Measurements from ENCODE around the gene PCYT2. TPM values are rescaled to one million over a fixed set of nuclear protein-coding genes. Genes with fewer than 3 reads are reported as not detected.

The PCYT2 gene
- total RNA-seq, 1 donor from 2014 or later: 33.2 TPM

DNA sequence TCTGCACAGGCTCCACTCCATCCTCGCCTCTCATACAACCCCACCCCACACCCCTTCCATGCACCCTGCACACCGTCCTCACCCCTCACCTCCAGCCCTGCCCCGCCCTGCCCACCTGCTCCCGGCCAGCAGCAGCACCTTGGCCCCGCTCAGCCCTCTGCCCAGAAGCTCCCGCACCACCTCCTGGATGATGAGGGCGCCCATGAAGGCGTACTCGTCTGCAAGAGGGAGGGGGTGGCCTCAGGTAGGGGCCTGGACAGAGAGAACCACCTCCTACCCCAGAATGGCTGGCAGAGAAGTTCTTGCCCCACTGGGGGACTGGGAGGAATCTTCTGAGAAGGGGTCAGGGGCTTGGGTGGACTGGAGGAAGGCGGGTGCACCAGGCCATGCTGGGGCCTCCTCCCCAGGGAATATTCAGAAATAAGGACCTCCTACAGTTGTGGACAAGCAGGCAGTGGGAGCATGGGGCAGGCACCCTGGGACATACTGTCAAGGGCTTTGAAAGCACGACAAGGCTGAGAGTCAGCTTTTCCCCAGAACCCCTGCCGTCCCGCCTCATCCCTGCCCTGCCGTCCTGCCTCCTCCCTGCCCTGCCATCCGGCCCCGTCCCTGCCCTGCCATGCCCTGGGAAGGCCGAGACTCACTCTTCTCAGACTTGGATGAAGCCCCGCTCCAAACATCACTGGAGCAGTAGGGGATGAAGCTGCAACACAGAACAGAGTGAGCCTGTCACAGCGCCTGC, 46.7 kb upstream of the PCYT2 start:
- no peak overlapping the region for H3K4me3 Mint-ChIP-seq (ENCODE audit: unreplicated experiment)
- peaks cover 21% of the 10 kb centered on the region for H3K27me3 Mint-ChIP-seq (ENCODE audit: unreplicated experiment)
- no peak for DNase-seq (ENCODE audit: extremely low spot score, unreplicated experiment)
- no peak overlapping the region for H3K27ac Mint-ChIP-seq (ENCODE audit: unreplicated experiment)
- H3K4me1 Mint-ChIP-seq (ENCODE audit: unreplicated experiment): peaks cover 2% of the 10 kb centered on the region
- H3K36me3 Mint-ChIP-seq (ENCODE audit: unreplicated experiment): no peaks in the 10 kb centered on the region
- TF ChIP-seq, protein P1, sequence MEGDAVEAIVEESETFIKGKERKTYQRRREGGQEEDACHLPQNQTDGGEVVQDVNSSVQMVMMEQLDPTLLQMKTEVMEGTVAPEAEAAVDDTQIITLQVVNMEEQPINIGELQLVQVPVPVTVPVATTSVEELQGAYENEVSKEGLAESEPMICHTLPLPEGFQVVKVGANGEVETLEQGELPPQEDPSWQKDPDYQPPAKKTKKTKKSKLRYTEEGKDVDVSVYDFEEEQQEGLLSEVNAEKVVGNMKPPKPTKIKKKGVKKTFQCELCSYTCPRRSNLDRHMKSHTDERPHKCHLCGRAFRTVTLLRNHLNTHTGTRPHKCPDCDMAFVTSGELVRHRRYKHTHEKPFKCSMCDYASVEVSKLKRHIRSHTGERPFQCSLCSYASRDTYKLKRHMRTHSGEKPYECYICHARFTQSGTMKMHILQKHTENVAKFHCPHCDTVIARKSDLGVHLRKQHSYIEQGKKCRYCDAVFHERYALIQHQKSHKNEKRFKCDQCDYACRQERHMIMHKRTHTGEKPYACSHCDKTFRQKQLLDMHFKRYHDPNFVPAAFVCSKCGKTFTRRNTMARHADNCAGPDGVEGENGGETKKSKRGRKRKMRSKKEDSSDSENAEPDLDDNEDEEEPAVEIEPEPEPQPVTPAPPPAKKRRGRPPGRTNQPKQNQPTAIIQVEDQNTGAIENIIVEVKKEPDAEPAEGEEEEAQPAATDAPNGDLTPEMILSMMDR (IDR thresholded peaks at IDR 0.05): no peak
- H3K9me3 Mint-ChIP-seq (ENCODE audit: unreplicated experiment): no peaks in the 10 kb centered on the region

DNA sequence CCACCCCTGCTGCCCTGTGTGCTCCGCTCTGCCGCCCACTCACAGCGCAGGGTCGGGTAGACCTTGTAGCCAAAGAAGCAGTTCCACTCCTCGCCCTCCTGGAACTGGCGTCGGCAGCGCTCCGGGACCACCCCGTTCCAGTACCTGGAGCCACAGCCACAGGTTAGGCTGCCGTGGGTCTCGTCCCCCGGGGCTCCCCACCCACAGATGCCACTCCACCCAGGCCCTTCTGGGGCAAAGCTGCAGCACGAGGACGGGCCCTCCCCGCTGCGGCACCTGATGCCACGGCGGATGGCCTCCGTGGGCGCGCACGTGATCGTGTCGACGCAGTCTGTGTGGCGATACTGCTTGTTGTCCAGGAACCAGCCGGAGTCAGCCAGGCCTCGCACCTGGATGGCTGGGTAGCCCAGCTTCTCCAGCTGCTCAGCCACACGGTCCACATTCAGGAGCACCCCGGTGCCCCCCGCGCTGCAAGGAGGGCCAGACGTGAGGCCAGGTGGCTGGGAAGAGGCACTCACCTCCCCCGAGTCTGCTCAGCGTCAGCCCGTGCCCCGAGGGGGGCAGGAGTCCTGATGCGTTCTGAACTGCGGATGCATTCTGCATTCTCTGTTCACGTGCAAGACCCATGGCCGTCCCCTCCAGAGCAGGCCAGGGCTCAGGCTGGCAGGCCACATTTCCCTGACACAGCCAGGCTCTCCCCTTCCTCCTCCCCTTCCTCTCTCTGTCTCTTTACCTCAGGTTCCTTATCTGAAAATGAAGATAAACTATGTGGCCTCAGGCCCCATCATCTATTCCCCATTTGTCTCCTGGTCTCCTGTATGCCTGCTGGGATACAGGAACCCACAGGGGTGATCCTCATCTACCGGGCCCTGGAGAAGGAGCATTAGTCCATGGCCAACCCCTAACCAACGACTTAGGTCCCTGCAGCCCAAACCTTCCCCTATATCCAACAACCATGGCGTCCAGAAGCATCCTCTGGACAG, 45.7 kb upstream of the PCYT2 start:
- DNase-seq (ENCODE audit: extremely low spot score, unreplicated experiment): no peak
- H3K9me3 Mint-ChIP-seq (ENCODE audit: unreplicated experiment): no peaks in the 10 kb centered on the region
- peaks cover 16% of the 10 kb centered on the region for H3K27me3 Mint-ChIP-seq (ENCODE audit: unreplicated experiment)
- no peak overlapping the region for H3K27ac Mint-ChIP-seq (ENCODE audit: unreplicated experiment)
- TF ChIP-seq, protein P1 (IDR thresholded peaks at IDR 0.05): no peak
- H3K36me3 Mint-ChIP-seq (ENCODE audit: unreplicated experiment): no peaks in the 10 kb centered on the region
- H3K4me1 Mint-ChIP-seq (ENCODE audit: unreplicated experiment): peaks cover 2% of the 10 kb centered on the region
- no peak overlapping the region for H3K4me3 Mint-ChIP-seq (ENCODE audit: unreplicated experiment)

DNA sequence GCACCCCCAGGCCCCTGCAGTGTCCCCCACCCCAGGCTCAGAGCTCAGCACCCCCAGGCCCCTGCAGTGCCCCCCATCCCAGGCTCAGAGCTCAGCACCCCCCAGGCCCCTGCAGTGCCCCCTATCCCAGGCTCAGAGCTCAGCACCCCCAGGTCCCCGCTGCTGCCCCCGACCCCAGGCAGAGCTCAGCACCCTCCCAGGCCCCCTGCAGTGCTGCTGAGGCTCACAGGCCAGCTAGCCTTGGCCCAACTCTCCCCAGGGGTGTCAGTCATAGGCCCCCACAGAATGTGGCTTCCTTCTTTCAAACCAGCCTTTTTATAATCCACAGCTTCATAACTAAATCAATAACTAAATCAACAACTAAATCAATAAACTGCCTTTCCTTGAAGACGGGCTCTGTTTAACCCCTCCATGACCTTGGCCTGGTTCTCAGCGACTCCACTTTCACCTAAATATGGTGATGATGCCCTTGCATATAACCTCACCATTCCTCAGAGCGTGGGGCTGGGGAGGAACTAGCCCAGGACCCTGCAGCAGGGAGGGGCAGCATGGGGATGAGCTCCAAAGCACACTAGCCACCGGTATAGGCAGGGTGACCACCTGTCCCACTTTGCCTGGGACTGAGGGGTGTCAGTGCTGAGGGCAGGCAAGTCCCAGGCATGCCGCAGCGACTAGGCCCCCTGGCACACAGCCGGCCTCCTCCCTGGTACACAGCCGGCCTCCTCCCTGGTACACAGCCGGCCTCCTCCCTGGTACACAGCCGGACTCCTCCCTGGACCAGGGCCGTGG, 44.8 kb upstream of the PCYT2 start:
- Mint-ChIP-seq H3K4me1 (ENCODE audit: unreplicated experiment) (peaks cover 2% of the 10 kb centered on the region), H3K4me3 (ENCODE audit: unreplicated experiment) (no peak overlapping the region), H3K27me3 (ENCODE audit: unreplicated experiment) (peaks cover 18% of the 10 kb centered on the region), H3K36me3 (ENCODE audit: unreplicated experiment) (no peaks in the 10 kb centered on the region), H3K9me3 (ENCODE audit: unreplicated experiment) (no peaks in the 10 kb centered on the region), H3K27ac (ENCODE audit: unreplicated experiment) (no peak overlapping the region)
- TF ChIP-seq, protein P1 (IDR thresholded peaks at IDR 0.05): no peak
- DNase-seq (ENCODE audit: extremely low spot score, unreplicated experiment): no peak

DNA sequence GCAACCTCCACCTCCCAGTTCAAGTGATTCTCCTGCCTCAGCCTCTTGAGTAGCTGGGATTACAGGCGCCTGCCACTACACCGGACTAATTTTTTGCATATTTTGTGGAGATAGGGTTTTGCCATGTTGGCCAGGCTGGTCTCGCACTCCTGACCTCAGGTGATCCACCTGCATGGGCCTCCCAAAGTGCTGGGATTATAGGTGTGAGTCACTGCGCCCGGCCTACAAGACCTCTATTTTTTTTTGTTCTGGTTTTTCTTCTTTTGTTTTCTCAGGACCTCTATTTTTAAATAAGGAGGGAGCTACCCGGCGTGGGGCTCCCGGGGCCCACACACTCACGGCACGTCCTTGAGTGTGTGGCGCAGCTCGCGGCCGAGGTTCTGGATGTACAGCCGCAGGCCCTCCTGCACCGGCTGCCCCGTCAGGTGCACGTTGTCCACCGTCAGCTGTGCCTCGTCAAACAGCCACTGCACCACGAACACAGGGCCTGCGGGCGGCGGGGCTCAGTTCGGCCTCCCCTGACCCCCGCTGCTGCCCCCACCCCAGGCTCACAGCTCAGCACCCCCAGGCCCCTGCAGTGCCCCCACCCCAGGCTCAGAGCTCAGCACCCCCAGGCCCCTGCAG, 44.0 kb upstream of the PCYT2 start:
- no peaks in the 10 kb centered on the region for H3K9me3 Mint-ChIP-seq (ENCODE audit: unreplicated experiment)
- DNase-seq (ENCODE audit: extremely low spot score, unreplicated experiment): no peak
- peaks cover 18% of the 10 kb centered on the region for H3K27me3 Mint-ChIP-seq (ENCODE audit: unreplicated experiment)
- no peak overlapping the region for H3K4me3 Mint-ChIP-seq (ENCODE audit: unreplicated experiment)
- H3K36me3 Mint-ChIP-seq (ENCODE audit: unreplicated experiment): no peaks in the 10 kb centered on the region
- H3K27ac Mint-ChIP-seq (ENCODE audit: unreplicated experiment): no peak overlapping the region
- TF ChIP-seq, protein P1 (IDR thresholded peaks at IDR 0.05): no peak
- peaks cover 2% of the 10 kb centered on the region for H3K4me1 Mint-ChIP-seq (ENCODE audit: unreplicated experiment)

Measured in osteocyte (in vitro differentiated cells).